Neural crest cell (in vitro differentiated cells): ENCODE measurements around the gene RND2. TPM values are rescaled to one million over a fixed set of nuclear protein-coding genes. Genes with fewer than 3 reads are reported as not detected.

Experiments
- DNase-seq: peaks from one replicate; pipeline ENCODE4 v3.0.0; 2021; ENCODE audit warnings: low read depth, mixed read lengths, low spot score
- H3K27ac Mint-ChIP-seq: one replicate; pipeline ENCODE4 v1.8.0; 2021; ENCODE audit warnings: mild to moderate bottlenecking, mixed read lengths; ENCODE audit not compliant: unreplicated experiment
- H3K27me3 Mint-ChIP-seq: 2 replicates; pipeline ENCODE4 v1.8.0; 2021; ENCODE audit warnings: low read depth, mild to moderate bottlenecking, mixed read lengths
- H3K36me3 Mint-ChIP-seq: 2 replicates; pipeline ENCODE4 v1.8.0; 2021; ENCODE audit warnings: low read depth, mild to moderate bottlenecking, mixed read lengths
- H3K4me1 Mint-ChIP-seq: 2 replicates; pipeline ENCODE4 v1.8.0; 2021; ENCODE audit warnings: mixed read lengths
- H3K4me3 Mint-ChIP-seq: one replicate; pipeline ENCODE4 v1.8.0; 2021; ENCODE audit warnings: mild to moderate bottlenecking, mixed read lengths
- H3K9me3 Mint-ChIP-seq: 2 replicates; pipeline ENCODE4 v1.8.0; 2021; ENCODE audit warnings: mixed read lengths
- CTCF ChIP-seq: fragments of 200-600 bp; sonication (generic); conservative IDR thresholded peaks from 2 replicates; pipeline ENCODE4 v1.5.0; 2021; ENCODE audit warnings: antibody characterized with exemption, mild to moderate bottlenecking
- total RNA-seq: library from RNA; stranded (reverse); gene quantifications from 2 replicates; pipeline ENCODE4 v1.2.1, GENCODE V29; 2021

Gene RND2
- total RNA-seq, 1 donor from 2014 or later, result 17.8 TPM

- H3K4me3 Mint-ChIP-seq, result peak overlapping the region; percentile 89
- no peak for TF ChIP-seq CTCF
- no peaks in the 10 kb centered on the region for H3K27me3 Mint-ChIP-seq
- H3K36me3 Mint-ChIP-seq, result no peaks in the 10 kb centered on the region
- DNase-seq, result peak; percentile 19
- H3K9me3 Mint-ChIP-seq, result no peaks in the 10 kb centered on the region
- H3K27ac Mint-ChIP-seq, result peak overlapping the region; percentile 54
- H3K4me1 Mint-ChIP-seq, result peaks cover 33% of the 10 kb centered on the region
Observed at GRCh38 chr17:42980766-42981397, 44.1 kb upstream of the RND2 start.

- Mint-ChIP-seq H3K27ac (no peak overlapping the region), H3K4me3 (peak overlapping the region; percentile 89), H3K27me3 (no peaks in the 10 kb centered on the region), H3K4me1 (peaks cover 33% of the 10 kb centered on the region), H3K9me3 (no peaks in the 10 kb centered on the region), H3K36me3 (no peaks in the 10 kb centered on the region)
- TF ChIP-seq CTCF, result no peak
- DNase-seq, result no peak
Observed at GRCh38 chr17:42982266-42982665, 42.8 kb upstream of the RND2 start.

GRCh38 chr17:42985225-42985624 lies 39.8 kb upstream of the RND2 start:
- no peak for DNase-seq
- H3K36me3 Mint-ChIP-seq, result peaks cover 3% of the 10 kb centered on the region
- no peak overlapping the region for H3K27ac Mint-ChIP-seq
- H3K4me3 Mint-ChIP-seq, result no peak overlapping the region
- H3K27me3 Mint-ChIP-seq, result no peaks in the 10 kb centered on the region
- TF ChIP-seq CTCF, result no peak
- H3K4me1 Mint-ChIP-seq, result peaks cover 18% of the 10 kb centered on the region
- no peaks in the 10 kb centered on the region for H3K9me3 Mint-ChIP-seq

- Mint-ChIP-seq H3K4me1 (no peaks in the 10 kb centered on the region), H3K36me3 (peaks cover 6% of the 10 kb centered on the region), H3K9me3 (no peaks in the 10 kb centered on the region), H3K4me3 (no peak overlapping the region), H3K27ac (no peak overlapping the region), H3K27me3 (no peaks in the 10 kb centered on the region)
- no peak for TF ChIP-seq CTCF
- no peak for DNase-seq
Observed at GRCh38 chr17:42989141-42989540, 35.9 kb upstream of the RND2 start.

- Mint-ChIP-seq H3K4me3 (no peak overlapping the region), H3K4me1 (no peaks in the 10 kb centered on the region), H3K9me3 (no peaks in the 10 kb centered on the region), H3K27me3 (no peaks in the 10 kb centered on the region), H3K27ac (no peak overlapping the region), H3K36me3 (peaks cover 6% of the 10 kb centered on the region)
- TF ChIP-seq CTCF, result no peak
- DNase-seq, result no peak
Observed at GRCh38 chr17:42989726-42990652, 35.0 kb upstream of the RND2 start.
